Measurements from ENCODE around the gene SOX30.

- TF ChIP-seq, protein P1, sequence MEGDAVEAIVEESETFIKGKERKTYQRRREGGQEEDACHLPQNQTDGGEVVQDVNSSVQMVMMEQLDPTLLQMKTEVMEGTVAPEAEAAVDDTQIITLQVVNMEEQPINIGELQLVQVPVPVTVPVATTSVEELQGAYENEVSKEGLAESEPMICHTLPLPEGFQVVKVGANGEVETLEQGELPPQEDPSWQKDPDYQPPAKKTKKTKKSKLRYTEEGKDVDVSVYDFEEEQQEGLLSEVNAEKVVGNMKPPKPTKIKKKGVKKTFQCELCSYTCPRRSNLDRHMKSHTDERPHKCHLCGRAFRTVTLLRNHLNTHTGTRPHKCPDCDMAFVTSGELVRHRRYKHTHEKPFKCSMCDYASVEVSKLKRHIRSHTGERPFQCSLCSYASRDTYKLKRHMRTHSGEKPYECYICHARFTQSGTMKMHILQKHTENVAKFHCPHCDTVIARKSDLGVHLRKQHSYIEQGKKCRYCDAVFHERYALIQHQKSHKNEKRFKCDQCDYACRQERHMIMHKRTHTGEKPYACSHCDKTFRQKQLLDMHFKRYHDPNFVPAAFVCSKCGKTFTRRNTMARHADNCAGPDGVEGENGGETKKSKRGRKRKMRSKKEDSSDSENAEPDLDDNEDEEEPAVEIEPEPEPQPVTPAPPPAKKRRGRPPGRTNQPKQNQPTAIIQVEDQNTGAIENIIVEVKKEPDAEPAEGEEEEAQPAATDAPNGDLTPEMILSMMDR (IDR thresholded peaks at IDR 0.05), result no peak
- no peak for TF ChIP-seq POLR2A (IDR thresholded peaks at IDR 0.05)
These were observed 48.7 kb downstream of the SOX30 start for GRCh38 chr5:157603333-157604190.
